OCI-LY7 (cell line): ENCODE measurements around the gene MRNIP. TPM values are rescaled to one million over a fixed set of nuclear protein-coding genes. Genes with fewer than 3 reads are reported as not detected.

Source experiments
- BruUV-seq: library from RNA; stranded (reverse); fragments of 400-500 nt; replicated peaks from 2 replicates; lab custom pipeline; 2021; lab: Mats Ljungman, UMichigan
- CTCF ChIA-PET: fragments of 300-600 bp; sonication (Branson Sonifier 250); formaldehyde crosslinking; loops from one replicate; lab custom pipeline; 2022; ENCODE audit warnings: antibody characterized with exemption; ENCODE audit not compliant: unreplicated experiment; lab: Charles Lee
- POLR2A ChIA-PET: fragments of 300-600 bp; sonication (Branson Sonifier 250); formaldehyde crosslinking; loops from one replicate; lab custom pipeline; 2022; ENCODE audit warnings: antibody characterized with exemption; lab: Charles Lee
- DNase-seq: peaks from one replicate; pipeline ENCODE4 v3.0.0-alpha.2; 2015; ENCODE audit warnings: low spot score
- H2AFZ ChIP-seq: fragments of 200-600 bp; sonication (generic), shearing (Covaris generic); 2 replicates; pipeline ENCODE4 v1.6.1; 2014; ENCODE audit warnings: mild to moderate bottlenecking, antibody characterized with exemption, low read length, moderate library complexity
- H3K27ac ChIP-seq: fragments of 200-600 bp; sonication (generic); 2 replicates; pipeline ENCODE4 v1.5.1; 2014; ENCODE audit warnings: mixed run types, low read depth, mild to moderate bottlenecking, moderate library complexity, low read length, inconsistent platforms; ENCODE audit not compliant: poor library complexity, severe bottlenecking
- H3K36me3 ChIP-seq: fragments of 200-600 bp; sonication (generic); 2 replicates; pipeline ENCODE4 v1.6.1; 2014; ENCODE audit warnings: mild to moderate bottlenecking, antibody characterized with exemption, low read length, moderate library complexity, mixed read lengths; ENCODE audit not compliant: insufficient read depth
- H3K4me1 ChIP-seq: fragments of 200-600 bp; sonication (generic); 2 replicates; pipeline ENCODE4 v1.5.1; 2014; ENCODE audit warnings: mild to moderate bottlenecking, low read length; ENCODE audit not compliant: insufficient read depth, poor library complexity, severe bottlenecking
- H3K4me2 ChIP-seq: fragments of 200-600 bp; sonication (generic); 2 replicates; pipeline ENCODE4 v1.6.1; 2014; ENCODE audit warnings: mild to moderate bottlenecking, low read length
- H3K4me3 ChIP-seq: fragments of 200-600 bp; sonication (generic); 2 replicates; pipeline ENCODE4 v1.5.1; 2014; ENCODE audit warnings: mild to moderate bottlenecking, low read depth, low read length; ENCODE audit not compliant: poor library complexity, severe bottlenecking
- H3K79me2 ChIP-seq: fragments of 200-600 bp; sonication (generic); 2 replicates; pipeline ENCODE4 v1.6.1; 2016; ENCODE audit warnings: low read depth, mild to moderate bottlenecking, low read length, moderate library complexity, mixed read lengths; ENCODE audit not compliant: insufficient read depth
- H3K9me2 ChIP-seq: fragments of 200-600 bp; sonication (generic); 2 replicates; pipeline ENCODE4 v1.6.1; 2016; ENCODE audit warnings: mild to moderate bottlenecking, low read length, mixed read lengths; ENCODE audit not compliant: insufficient read depth
- H3K9me3 ChIP-seq: fragments of 200-600 bp; sonication (generic); 2 replicates; pipeline ENCODE4 v1.6.1; 2014; ENCODE audit warnings: mild to moderate bottlenecking, mixed run types, low read length, mixed read lengths
- H4K20me1 ChIP-seq: fragments of 200-600 bp; sonication (generic); 2 replicates; pipeline ENCODE4 v1.6.1; 2014; ENCODE audit warnings: mild to moderate bottlenecking, antibody characterized with exemption, low read length, moderate library complexity, mixed read lengths; ENCODE audit not compliant: insufficient read depth
- EZH2phosphoT487 ChIP-seq: fragments of 200-600 bp; sonication (generic); IDR thresholded peaks from 2 replicates; pipeline ENCODE4 v1.6.1; 2018; ENCODE audit warnings: low read depth, borderline replicate concordance, mild to moderate bottlenecking, mixed run types, antibody characterized with exemption, low read length, moderate library complexity, mixed read lengths
- intact Hi-C: fragments of 100-400 bp; cut with micrococcal nuclease; formaldehyde crosslinking; loops from one replicate; pipeline ENCODE4 v1.10.0; 2022; ENCODE audit not compliant: unreplicated experiment
- total RNA-seq, 2 experiments: library from RNA; depleted of rRNA in 1 of 2; stranded (reverse); fragments of >200 nt in 1 of 2; shearing (Covaris generic) in 1 of 2; gene quantifications; 2 replicates each; pipeline ENCODE4 v1.2.3, GENCODE V29; 2014 to 2022
- TF ChIP-seq, protein P1 (sequence below): fragments of 200-600 bp; sonication (generic); conservative IDR thresholded peaks from 2 replicates; pipeline ENCODE4 v1.5.1; 2014; ENCODE audit warnings: mild to moderate bottlenecking, antibody characterized with exemption, low read length, moderate library complexity, mixed read lengths

MRNIP gene
- total RNA-seq, 2 experiments from 2014 or later, result 70.5 to 78.7 TPM

DNA sequence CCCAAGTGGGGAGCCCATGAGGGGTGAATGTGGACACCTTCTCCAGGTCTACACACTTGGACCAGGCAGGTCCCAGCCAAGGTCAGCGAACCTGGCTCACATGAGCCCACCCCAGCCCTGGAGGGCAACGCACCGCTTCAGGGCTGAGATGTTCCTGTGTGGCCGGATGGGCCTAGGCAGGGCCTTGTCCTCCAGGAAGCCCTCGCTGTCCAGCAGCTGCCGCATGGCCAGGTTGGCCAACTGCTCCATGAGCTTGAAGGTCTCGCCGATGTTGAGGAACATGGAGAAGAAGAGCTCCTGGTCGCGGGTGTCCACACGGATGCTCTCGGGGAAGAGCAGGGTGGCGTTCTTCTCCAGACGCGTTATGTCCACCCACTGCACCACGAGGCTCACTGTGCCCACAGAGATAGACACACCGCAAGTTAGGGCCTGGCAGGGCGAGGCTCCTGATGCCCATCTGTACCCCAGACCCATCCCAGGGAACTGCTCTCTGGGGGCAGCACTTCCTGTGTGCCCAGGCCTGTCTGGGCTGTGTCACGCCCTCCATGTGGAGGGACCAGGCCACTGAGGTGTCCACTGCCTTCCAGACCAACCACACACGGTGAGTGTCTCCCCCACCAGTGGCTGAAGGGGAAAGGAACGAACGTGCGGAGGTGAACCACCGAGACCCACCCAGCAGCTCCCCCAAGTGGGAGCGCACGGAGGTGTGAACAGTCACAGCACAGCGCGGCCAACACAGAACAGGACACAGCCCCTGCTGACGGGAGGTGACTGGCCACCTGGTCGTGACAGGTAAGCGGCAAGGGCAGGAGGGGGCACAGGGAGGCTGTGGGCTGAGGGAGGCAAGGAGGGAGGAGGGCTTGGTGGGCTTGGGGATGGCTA, 34.7 kb upstream of the MRNIP start:
- Histone ChIP-seq H3K79me2 (no peaks in the 10 kb centered on the region), H3K9me2 (no peaks in the 10 kb centered on the region), H3K4me3 (no peak overlapping the region), H4K20me1 (no peaks in the 10 kb centered on the region), H3K9me3 (no peaks in the 10 kb centered on the region), H3K4me1 (no peaks in the 10 kb centered on the region), H3K36me3 (peaks cover 91% of the 10 kb centered on the region), H3K27ac (no peak overlapping the region), H2AFZ (no peak overlapping the region), H3K4me2 (no peak overlapping the region)
- TF ChIP-seq EZH2phosphoT487, result no peak
- TF ChIP-seq, protein P1, sequence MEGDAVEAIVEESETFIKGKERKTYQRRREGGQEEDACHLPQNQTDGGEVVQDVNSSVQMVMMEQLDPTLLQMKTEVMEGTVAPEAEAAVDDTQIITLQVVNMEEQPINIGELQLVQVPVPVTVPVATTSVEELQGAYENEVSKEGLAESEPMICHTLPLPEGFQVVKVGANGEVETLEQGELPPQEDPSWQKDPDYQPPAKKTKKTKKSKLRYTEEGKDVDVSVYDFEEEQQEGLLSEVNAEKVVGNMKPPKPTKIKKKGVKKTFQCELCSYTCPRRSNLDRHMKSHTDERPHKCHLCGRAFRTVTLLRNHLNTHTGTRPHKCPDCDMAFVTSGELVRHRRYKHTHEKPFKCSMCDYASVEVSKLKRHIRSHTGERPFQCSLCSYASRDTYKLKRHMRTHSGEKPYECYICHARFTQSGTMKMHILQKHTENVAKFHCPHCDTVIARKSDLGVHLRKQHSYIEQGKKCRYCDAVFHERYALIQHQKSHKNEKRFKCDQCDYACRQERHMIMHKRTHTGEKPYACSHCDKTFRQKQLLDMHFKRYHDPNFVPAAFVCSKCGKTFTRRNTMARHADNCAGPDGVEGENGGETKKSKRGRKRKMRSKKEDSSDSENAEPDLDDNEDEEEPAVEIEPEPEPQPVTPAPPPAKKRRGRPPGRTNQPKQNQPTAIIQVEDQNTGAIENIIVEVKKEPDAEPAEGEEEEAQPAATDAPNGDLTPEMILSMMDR, result no peak
- no peak for DNase-seq
- CTCF ChIA-PET, result no interaction called here
- intact Hi-C loops, result no loop called here
- POLR2A ChIA-PET, result interaction anchor here (1.0 kb wide), 1 partner anchor 20 kb away, joined by 3 read pairs; no protein-coding TSS in a partner anchor
- BruUV-seq, result no TSS peak

DNA sequence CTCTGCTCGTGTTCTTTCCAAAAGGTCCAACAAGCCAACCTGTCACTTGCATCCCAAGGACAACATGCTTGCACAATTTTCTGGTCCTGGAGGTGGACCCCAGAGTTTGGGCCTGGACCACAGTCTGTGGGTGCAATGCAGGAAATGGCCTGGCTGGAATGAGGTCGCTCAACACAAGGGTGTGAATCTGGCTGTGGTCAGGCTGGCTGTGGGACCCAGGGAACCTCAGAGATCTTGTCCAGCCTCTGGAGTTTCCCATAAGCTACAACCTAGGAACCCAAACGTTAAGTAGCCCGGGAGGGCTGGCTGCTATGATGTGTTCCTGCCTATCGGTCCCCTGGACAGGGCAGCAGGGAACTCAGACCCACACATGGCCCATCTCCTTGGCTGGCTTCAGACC, 33.6 kb upstream of the MRNIP start:
- no peaks in the 10 kb centered on the region for H3K9me2 ChIP-seq
- no peaks in the 10 kb centered on the region for H3K79me2 ChIP-seq
- H2AFZ ChIP-seq, result no peak overlapping the region
- DNase-seq, result no peak
- no peak overlapping the region for H3K4me3 ChIP-seq
- no peaks in the 10 kb centered on the region for H4K20me1 ChIP-seq
- TF ChIP-seq EZH2phosphoT487, result no peak
- TF ChIP-seq, protein P1, result no peak
- CTCF ChIA-PET, result no interaction called here
- H3K36me3 ChIP-seq, result peaks cover 91% of the 10 kb centered on the region
- POLR2A ChIA-PET, result no interaction called here
- H3K27ac ChIP-seq, result no peak overlapping the region
- no TSS peak for BruUV-seq
- intact Hi-C loops, result no loop called here
- no peaks in the 10 kb centered on the region for H3K4me1 ChIP-seq
- no peaks in the 10 kb centered on the region for H3K9me3 ChIP-seq
- H3K4me2 ChIP-seq, result no peak overlapping the region
